NCI-H460 (cell line): ENCODE results near the gene WNT4. TPM values are rescaled to one million over a fixed set of nuclear protein-coding genes. Genes with fewer than 3 reads are reported as not detected.

Experiments used
- DNase-seq: peaks from one replicate; pipeline ENCODE4 v3.0.0-alpha.2; 2016; ENCODE audit warnings: low read depth; ENCODE audit errors: extremely low read depth
- total RNA-seq: library from RNA; depleted of rRNA; stranded (reverse); fragments of >200 nt; shearing (Covaris generic); gene quantifications from 2 replicates; pipeline ENCODE4 v1.2.3, GENCODE V29; 2014; rRNA removed

WNT4 gene
- total RNA-seq, 1 experiment from 2014 or later = 0.10 TPM

DNA sequence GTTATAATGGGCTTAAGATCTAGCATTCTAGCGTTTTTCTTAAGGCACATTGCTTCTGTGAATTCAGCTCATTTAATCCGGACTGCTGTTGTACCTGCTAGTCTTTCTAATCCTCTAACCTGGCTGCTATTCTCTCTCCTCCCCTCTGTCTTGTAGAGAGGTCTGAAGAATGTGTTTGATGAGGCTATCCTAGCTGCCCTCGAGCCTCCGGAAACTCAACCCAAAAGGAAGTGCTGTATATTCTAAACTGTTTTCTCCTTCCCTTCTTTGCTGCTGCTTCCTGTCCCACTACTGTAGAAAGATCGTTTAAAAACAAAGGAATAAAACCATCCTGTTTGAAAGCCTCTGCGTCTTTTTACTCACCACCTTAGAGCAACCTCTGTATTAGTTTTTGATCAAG lies 53.1 kb downstream of the WNT4 start:
- no peak for DNase-seq

DNA sequence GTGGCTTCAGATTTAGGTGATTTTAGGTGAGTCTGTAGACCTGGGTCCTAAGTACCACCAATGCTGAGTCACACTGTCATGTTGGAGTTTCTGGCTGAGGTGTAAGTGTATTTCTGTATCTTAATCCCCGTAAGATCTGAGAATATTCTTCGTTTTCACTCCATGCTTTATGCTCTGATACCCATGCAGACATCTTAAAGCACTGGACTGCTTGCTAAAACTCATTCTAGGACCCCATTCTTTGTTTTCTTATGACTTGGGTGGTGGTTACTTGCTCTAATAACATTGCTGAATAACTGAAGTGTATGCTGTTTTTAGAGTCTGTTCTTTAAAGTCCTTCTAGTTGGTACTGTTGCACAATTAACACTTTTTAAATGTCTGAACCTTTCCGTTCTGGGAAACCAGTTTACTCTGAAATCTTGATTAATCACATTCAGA lies 53.7 kb downstream of the WNT4 start:
- no peak for DNase-seq

DNA sequence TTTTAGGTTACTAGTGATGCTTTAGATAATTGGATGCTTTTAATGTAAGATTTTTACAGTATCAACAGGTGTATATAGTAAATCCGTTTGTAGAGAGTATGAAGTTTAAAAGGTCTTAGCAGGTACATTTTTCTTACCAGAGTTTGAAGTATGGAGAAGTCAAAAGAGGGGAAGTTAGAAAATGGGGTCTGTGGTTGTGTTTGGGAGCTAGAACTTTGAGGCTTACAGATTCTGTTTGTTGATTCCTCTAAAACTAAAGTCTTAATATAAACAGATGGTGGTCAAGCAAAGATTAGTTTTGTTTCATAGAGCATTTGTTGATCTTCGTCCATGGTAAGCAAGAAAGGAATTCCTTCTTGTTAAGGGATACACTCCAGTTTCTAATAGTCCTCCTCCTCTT lies 54.6 kb downstream of the WNT4 start:
- no peak for DNase-seq

DNA sequence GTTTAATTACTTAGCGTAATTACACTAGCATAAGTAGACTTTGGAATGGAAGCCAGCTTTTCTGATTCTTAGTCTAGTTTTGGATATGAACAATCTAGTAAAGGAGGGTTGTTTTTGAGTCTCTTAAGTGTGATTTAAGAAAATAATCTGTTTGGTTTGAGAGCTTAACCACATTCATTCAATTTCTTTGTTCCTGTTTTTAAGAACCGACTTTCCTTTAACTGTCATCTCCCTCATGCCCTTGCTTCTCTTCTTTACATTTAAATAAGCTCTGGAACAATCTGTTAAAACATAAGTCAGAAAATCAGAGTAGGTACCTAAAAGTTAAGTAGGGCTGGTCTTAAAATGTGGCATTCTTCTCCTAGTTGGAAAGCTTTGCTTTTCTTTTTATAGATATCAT lies 62.7 kb downstream of the WNT4 start:
- no peak for DNase-seq

DNA sequence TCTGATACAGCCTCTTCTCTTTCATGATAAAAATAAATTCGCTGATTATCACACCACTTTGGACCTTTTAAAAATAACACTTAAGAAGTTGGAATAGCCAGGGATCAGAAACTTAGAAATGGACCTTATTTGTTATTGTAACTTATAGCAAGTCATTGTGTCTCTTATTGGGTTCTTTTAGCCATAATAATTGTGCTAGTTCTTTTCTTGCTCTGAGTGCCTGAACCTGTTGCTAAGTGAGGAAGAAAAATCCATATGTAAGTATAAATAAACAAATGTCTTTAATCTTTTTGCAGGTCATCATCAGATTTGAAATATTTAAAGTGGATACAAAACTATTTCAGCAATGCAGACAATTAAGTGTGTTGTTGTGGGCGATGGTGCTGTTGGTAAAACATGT lies 64.8 kb downstream of the WNT4 start:
- no peak for DNase-seq

DNA sequence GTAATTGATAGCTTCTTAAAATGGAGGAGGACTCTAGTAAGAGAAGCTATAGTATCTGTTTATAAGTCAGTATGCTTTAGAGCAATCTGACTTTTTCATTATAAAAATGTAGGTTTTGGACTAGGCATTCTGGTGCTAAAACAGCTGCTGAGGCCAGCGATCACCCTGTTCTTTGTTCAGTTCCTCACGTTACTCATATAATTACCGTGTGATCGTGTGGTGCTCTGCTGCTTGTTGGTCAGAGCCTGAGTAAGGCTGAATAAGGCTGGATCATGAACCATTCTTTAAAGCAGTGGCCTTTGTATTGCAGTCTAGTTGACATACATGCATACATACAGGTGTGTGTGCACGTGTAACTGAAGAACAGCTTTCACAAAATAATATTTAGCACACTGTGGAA lies 65.2 kb downstream of the WNT4 start:
- DNase-seq = no peak

DNA sequence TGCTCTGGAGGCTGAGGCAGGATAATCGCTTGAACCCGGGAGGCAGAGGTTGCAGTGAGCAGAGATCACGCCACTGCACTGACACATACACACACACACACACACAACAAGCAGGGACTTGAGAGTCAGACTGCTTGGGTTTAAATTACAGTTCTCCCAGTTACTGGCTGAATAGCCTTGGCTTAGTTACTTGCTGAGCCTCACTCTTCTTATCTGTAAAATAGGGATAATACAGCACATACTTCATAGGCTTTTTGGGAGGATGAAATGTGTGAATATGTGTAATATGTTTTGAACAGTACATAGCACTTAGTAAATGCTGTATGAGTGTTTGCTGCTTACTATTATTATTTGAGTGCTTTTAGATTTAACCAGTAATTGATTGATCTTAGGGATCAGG lies 66.6 kb downstream of the WNT4 start:
- DNase-seq = no peak

DNA sequence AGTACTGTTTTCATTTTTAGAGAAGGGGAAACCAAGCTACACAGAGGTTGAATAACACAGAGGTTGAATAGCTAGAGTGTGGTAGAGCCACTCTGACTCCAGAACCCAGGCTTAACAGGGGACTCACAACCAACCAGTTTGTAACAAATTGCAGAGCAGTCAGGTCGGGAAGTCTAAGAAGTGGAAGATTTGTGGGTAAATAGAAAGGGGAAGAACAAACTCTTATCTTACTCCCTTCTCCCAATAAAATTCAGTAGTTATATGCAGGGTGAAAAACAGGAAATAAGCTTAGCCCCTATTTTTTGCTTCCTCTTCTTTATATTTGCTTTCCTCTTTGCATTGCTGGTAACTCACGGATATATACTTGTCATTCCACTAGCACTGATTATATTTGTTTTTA lies 67.2 kb downstream of the WNT4 start:
- no peak for DNase-seq

DNA sequence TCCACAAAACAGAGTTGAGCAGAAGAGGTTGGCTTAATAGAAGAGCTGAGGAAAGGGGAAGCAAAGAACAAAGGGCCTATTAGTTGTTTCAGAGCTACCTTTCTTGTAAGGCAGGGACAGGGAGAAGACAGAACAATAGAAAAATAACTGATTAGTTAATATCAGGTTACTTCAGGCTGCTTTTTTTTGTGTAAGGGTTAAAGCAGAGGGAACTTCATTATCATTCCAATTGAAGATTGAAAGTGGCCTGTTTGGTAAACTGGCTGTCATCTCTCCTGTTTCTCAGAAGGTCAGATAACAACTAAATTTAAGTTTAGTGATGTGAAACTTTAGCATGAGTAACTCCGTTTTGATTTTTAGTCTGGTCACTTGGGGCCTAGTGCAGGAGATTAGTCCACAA lies 68.1 kb downstream of the WNT4 start:
- no peak for DNase-seq

DNA sequence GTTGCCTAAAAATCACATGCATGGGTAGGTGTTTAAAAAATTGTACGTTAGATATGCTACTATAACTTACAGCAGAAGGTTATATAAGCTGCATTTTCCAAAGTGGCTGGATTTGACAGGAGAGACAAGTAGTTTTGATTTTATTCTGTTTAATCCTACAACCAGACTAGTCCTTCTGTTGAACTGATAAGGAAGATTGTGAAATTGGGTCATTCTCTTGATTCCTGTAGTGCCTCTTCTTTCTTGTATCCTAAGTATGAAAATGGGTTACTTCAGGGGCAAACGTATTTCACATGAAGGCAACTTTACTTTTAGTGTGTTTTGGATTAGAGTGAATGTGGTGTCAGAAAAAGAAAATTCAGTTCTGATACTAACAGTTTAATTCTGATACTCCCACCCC lies 71.4 kb downstream of the WNT4 start:
- no peak for DNase-seq

Other genes starting within 250 kb of the WNT4 start
- gene HSPG2, start 205.8 kb downstream of the WNT4 start, total RNA-seq = 35.5 and 45.4 TPM in 2 replicates
- not detected in 2 replicates for gene CELA3B, start 166.1 kb downstream of the WNT4 start, total RNA-seq
- gene CELA3A, start 141.4 kb downstream of the WNT4 start, total RNA-seq = not detected in 2 replicates
- gene CDC42, start 90.4 kb downstream of the WNT4 start, total RNA-seq = 174 and 178 TPM in 2 replicates